ENCODE results near the gene TOMM22.

Gene TOMM22

GRCh38 chr22:38734421-38735100 is 52.8 kb downstream of the TOMM22 start:
- no peak for DNase-seq (ENCODE audit: low spot score)
